Measurements from ENCODE around the gene CLCN7. TPM values are rescaled to one million over a fixed set of nuclear protein-coding genes. Genes with fewer than 3 reads are reported as not detected.

The CLCN7 gene
- total RNA-seq, 1 experiment from 2014 or later, result 110 TPM

DNA sequence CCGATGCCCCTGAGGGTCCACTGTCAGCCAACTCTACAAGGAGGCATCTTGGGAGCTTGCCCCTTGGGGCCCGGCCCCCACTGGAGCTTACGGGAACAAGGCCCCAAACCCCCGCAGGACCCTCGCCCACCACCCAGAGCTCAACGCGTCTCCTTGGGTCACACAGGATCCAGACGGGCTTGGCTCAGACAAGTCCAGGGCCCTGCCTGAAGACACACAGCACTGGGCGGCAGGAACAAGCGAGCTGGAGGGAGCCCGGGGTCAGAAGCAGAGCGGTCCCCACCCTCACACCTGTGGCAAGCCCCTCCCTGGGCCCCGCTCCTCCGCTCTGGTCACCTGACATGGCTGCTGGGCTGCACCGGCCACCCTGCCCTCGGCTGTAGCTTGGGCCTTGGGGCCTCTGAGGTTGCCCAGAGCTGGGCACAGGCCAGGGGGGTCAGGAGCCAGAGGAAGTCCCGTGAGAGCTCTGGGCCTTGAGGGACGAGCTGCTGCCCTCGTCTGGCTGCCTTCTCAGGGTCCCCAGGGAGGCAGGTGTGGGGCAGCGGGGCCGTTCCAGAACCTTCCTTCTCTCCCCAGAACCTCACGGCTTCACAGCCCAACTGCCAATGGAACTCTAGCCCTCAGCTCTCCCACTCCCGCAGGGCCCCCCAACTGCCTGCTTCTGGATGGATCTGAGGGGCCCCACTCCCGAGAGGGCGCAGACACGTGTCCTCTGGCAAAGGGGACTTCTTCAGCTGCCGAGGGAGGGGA, 30.7 kb downstream of the CLCN7 start, which contains the start of gene CCDC154:
TSS of gene CCDC154 (minus strand) at position 577 of the 750 bp plus-strand sequence. CDS start at position 343, 234 bp downstream.
- DNase-seq, result no peak
- H4K20me1 ChIP-seq (ENCODE audit: insufficient read depth), result no peaks in the 10 kb centered on the region
- no peaks in the 10 kb centered on the region for H3K79me2 ChIP-seq (ENCODE audit: low read depth)
- H3K4me2 ChIP-seq, result no peak within 1 kb of the TSS
- H3K27me3 ChIP-seq (ENCODE audit: insufficient read depth, low read depth), result no peaks in the 10 kb centered on the region
- no peaks in the 10 kb centered on the region for H3K36me3 ChIP-seq (ENCODE audit: low read depth)
- H3K9me2 ChIP-seq (ENCODE audit: insufficient read depth), result no peaks in the 10 kb centered on the region
- no peak within 1 kb of the TSS for H3K4me3 ChIP-seq
- BruUV-seq (replicated peaks), result no TSS peak
- intact Hi-C loops (cut with micrococcal nuclease; ENCODE audit: unreplicated experiment), result no loop called here
- no peak within 1 kb of the TSS for H3K27ac ChIP-seq
- ChIA-PET POLR2A (ENCODE audit: unreplicated experiment) (no interaction called here), CTCF (no interaction called here)
- TF ChIP-seq, protein P1, sequence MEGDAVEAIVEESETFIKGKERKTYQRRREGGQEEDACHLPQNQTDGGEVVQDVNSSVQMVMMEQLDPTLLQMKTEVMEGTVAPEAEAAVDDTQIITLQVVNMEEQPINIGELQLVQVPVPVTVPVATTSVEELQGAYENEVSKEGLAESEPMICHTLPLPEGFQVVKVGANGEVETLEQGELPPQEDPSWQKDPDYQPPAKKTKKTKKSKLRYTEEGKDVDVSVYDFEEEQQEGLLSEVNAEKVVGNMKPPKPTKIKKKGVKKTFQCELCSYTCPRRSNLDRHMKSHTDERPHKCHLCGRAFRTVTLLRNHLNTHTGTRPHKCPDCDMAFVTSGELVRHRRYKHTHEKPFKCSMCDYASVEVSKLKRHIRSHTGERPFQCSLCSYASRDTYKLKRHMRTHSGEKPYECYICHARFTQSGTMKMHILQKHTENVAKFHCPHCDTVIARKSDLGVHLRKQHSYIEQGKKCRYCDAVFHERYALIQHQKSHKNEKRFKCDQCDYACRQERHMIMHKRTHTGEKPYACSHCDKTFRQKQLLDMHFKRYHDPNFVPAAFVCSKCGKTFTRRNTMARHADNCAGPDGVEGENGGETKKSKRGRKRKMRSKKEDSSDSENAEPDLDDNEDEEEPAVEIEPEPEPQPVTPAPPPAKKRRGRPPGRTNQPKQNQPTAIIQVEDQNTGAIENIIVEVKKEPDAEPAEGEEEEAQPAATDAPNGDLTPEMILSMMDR (conservative IDR thresholded peaks at IDR 0.05), result no peak
- no peak for TF ChIP-seq EZH2 (IDR thresholded peaks at IDR 0.05; ENCODE audit: low read depth)
- H3K9me3 ChIP-seq (ENCODE audit: insufficient read depth, low read depth), result no peaks in the 10 kb centered on the region
- no peaks in the 10 kb centered on the region for H3K4me1 ChIP-seq (replicated peaks; ENCODE audit: insufficient read depth)
- no peak within 1 kb of the TSS for H2AFZ ChIP-seq
- H3F3A ChIP-seq (ENCODE audit: insufficient read depth, low read depth), result no peaks in the 10 kb centered on the region

DNA sequence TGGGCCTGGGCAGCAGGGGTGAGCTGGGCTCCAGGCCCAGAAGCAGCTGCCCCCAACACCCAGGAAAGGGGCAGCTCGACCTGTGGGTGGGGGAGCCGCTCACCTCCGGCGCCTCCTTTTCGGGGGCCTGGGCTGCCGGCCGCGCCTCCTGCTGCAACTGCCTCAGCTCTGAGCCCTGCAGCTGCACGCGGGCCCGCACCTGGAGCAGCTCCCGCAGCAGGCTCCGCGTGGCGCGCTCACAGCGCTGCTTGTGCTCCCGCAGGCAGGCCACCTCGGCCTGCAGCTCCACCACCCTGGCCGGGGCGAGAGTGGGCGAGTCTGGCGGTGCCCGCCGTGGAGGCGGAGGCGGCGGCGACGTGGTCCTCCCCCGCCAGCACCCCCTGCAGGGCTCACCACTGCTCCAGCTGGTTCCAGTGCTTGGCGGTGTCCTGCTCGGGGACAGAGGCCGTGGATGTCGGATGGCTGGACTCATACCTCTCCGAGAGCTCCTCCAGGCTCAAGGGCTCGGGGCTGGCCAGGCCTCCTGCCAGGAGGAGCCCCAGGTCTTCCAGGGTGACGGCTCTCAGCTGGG, 31.3 kb downstream of the CLCN7 start:
- Histone ChIP-seq H3K4me3 (no peak overlapping the region), H3K79me2 (ENCODE audit: low read depth) (no peaks in the 10 kb centered on the region), H3K27me3 (ENCODE audit: insufficient read depth, low read depth) (no peaks in the 10 kb centered on the region), H2AFZ (no peak overlapping the region), H3K9me2 (ENCODE audit: insufficient read depth) (no peaks in the 10 kb centered on the region), H4K20me1 (ENCODE audit: insufficient read depth) (no peaks in the 10 kb centered on the region), H3K36me3 (ENCODE audit: low read depth) (no peaks in the 10 kb centered on the region), H3K9me3 (ENCODE audit: insufficient read depth, low read depth) (no peaks in the 10 kb centered on the region), H3K4me2 (no peak overlapping the region), H3K27ac (no peak overlapping the region), H3K4me1 (replicated peaks; ENCODE audit: insufficient read depth) (no peaks in the 10 kb centered on the region), H3F3A (ENCODE audit: insufficient read depth, low read depth) (no peaks in the 10 kb centered on the region)
- intact Hi-C loops (cut with micrococcal nuclease; ENCODE audit: unreplicated experiment), result no loop called here
- POLR2A ChIA-PET (ENCODE audit: unreplicated experiment), result no interaction called here
- no TSS peak for BruUV-seq (replicated peaks)
- CTCF ChIA-PET, result no interaction called here
- TF ChIP-seq, protein P1 (conservative IDR thresholded peaks at IDR 0.05), result no peak
- no peak for TF ChIP-seq EZH2 (IDR thresholded peaks at IDR 0.05; ENCODE audit: low read depth)
- DNase-seq, result no peak

DNA sequence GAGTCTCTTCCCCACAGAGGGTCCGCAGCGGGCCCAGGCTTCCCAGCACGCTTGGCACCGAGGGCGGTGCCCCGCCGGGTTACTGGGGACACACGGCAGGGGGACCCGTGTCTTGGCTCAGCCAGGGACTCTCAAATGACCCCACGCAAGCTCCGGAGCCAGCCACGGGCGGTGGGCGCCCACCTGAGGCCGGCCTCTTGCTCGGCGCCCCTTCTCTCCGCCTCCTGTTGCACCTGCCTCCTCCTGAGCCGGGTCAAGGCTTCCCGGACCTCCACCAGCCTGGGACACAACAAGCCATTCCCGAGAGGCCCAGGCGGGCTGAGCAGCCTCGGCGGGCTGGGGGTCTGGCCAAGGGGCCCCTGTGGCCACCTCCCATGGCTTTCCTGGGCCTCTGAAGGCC, 32.1 kb downstream of the CLCN7 start:
- Histone ChIP-seq H3K4me3 (no peak overlapping the region), H3K27ac (no peak overlapping the region), H2AFZ (no peak overlapping the region), H3K9me3 (ENCODE audit: insufficient read depth, low read depth) (no peaks in the 10 kb centered on the region), H3K9me2 (ENCODE audit: insufficient read depth) (no peaks in the 10 kb centered on the region), H3K27me3 (ENCODE audit: insufficient read depth, low read depth) (no peaks in the 10 kb centered on the region), H3K4me1 (replicated peaks; ENCODE audit: insufficient read depth) (no peaks in the 10 kb centered on the region), H3K4me2 (no peak overlapping the region), H3F3A (ENCODE audit: insufficient read depth, low read depth) (no peaks in the 10 kb centered on the region), H4K20me1 (ENCODE audit: insufficient read depth) (no peaks in the 10 kb centered on the region), H3K79me2 (ENCODE audit: low read depth) (no peaks in the 10 kb centered on the region), H3K36me3 (ENCODE audit: low read depth) (no peaks in the 10 kb centered on the region)
- no peak for TF ChIP-seq EZH2 (IDR thresholded peaks at IDR 0.05; ENCODE audit: low read depth)
- TF ChIP-seq, protein P1 (conservative IDR thresholded peaks at IDR 0.05), result no peak
- intact Hi-C loops (cut with micrococcal nuclease; ENCODE audit: unreplicated experiment), result no loop called here
- ChIA-PET CTCF (no interaction called here), POLR2A (ENCODE audit: unreplicated experiment) (no interaction called here)
- no TSS peak for BruUV-seq (replicated peaks)
- DNase-seq, result no peak

All from PC-9 (cell line).